WTC11 (cell line): ENCODE results near the gene LGALS1. TPM values are rescaled to one million over a fixed set of nuclear protein-coding genes. Genes with fewer than 3 reads are reported as not detected.

ENCODE experiments used
- ATAC-seq: fragments of 200-7000 bp; cut with Tn5 transposase; 2 replicates; pipeline ENCODE4 v1.10.0; 2021; ENCODE audit warnings: mild to moderate bottlenecking, moderate library complexity
- CTCF ChIA-PET: fragments of 300-600 bp; sonication (Branson Sonifier 250); formaldehyde crosslinking; loops from one replicate; lab custom pipeline; 2021; ENCODE audit warnings: antibody characterized with exemption; lab: Charles Lee
- POLR2A ChIA-PET: fragments of 350-600 bp; sonication (Branson Sonifier 250); formaldehyde crosslinking; loops from one replicate; lab custom pipeline; 2021; ENCODE audit warnings: antibody characterized with exemption; lab: Charles Lee
- DNase-seq: peaks from one replicate; pipeline ENCODE4 v3.0.0; 2021; ENCODE audit warnings: low spot score
- H3K27ac Mint-ChIP-seq: 2 replicates; pipeline ENCODE4 v1.8.0; 2021; ENCODE audit warnings: mixed read lengths
- H3K27me3 Mint-ChIP-seq: 2 replicates; pipeline ENCODE4 v1.8.0; 2021; ENCODE audit warnings: low read depth, mild to moderate bottlenecking, moderate library complexity, mixed read lengths
- H3K36me3 Mint-ChIP-seq: 2 replicates; pipeline ENCODE4 v1.8.0; 2021; ENCODE audit warnings: mixed read lengths
- H3K4me1 Mint-ChIP-seq: 2 replicates; pipeline ENCODE4 v1.8.0; 2022; ENCODE audit warnings: mixed read lengths
- H3K4me3 Mint-ChIP-seq: 2 replicates; pipeline ENCODE4 v1.8.0; 2021; ENCODE audit warnings: mild to moderate bottlenecking, moderate library complexity, mixed read lengths
- H3K9me3 Mint-ChIP-seq: 2 replicates; pipeline ENCODE4 v1.8.0; 2021; ENCODE audit warnings: mixed read lengths
- E2F4 ChIP-seq: sonication (generic); formaldehyde crosslinking; IDR thresholded peaks from 2 replicates; pipeline ENCODE4 v1.8.1; 2022; ENCODE audit warnings: low read depth, mild to moderate bottlenecking, moderate library complexity, missing genetic modification reagents, borderline replicate concordance
- EMX1 ChIP-seq: fragments of 250-450 bp; sonication (Bioruptor Pico); IDR thresholded peaks from 2 replicates; pipeline ENCODE4 v1.8.0; 2021; ENCODE audit warnings: mild to moderate bottlenecking
- ETV6 ChIP-seq: sonication (generic); formaldehyde crosslinking; IDR thresholded peaks from 2 replicates; pipeline ENCODE4 v1.8.1; 2022; ENCODE audit warnings: mild to moderate bottlenecking, missing genetic modification reagents
- FOXJ3 ChIP-seq: sonication (generic); formaldehyde crosslinking; IDR thresholded peaks from 2 replicates; pipeline ENCODE4 v1.9.0; 2021; ENCODE audit warnings: missing genetic modification reagents, mild to moderate bottlenecking, borderline replicate concordance
- MAX ChIP-seq: sonication (generic); formaldehyde crosslinking; IDR thresholded peaks from 2 replicates; pipeline ENCODE4 v1.8.0; 2022; ENCODE audit warnings: mild to moderate bottlenecking, missing genetic modification reagents
- NFYB ChIP-seq: sonication (generic); formaldehyde crosslinking; conservative IDR thresholded peaks from 2 replicates; pipeline ENCODE4 v1.8.0; 2022; ENCODE audit warnings: low read depth, missing genetic modification reagents
- PRDM15 ChIP-seq: sonication (generic); formaldehyde crosslinking; IDR thresholded peaks from 2 replicates; pipeline ENCODE4 v1.8.0; 2022; ENCODE audit warnings: missing genetic modification reagents
- SOX15 ChIP-seq: fragments of 250-450 bp; sonication (Bioruptor Pico); IDR thresholded peaks from 2 replicates; pipeline ENCODE4 v1.9.0; 2021; ENCODE audit warnings: mild to moderate bottlenecking
- USF2 ChIP-seq: sonication (generic); formaldehyde crosslinking; IDR thresholded peaks from 2 replicates; pipeline ENCODE4 v1.8.1; 2023; ENCODE audit warnings: mild to moderate bottlenecking, missing genetic modification reagents, moderate library complexity
- ZBTB43 ChIP-seq: sonication (generic); formaldehyde crosslinking; IDR thresholded peaks from 2 replicates; pipeline ENCODE4 v1.8.1; 2023; ENCODE audit warnings: mild to moderate bottlenecking, missing genetic modification reagents
- ZNF121 ChIP-seq: sonication (generic); formaldehyde crosslinking; IDR thresholded peaks from 2 replicates; pipeline ENCODE4 v1.8.0; 2023; ENCODE audit warnings: missing genetic modification reagents
- ZNF281 ChIP-seq: sonication (generic); formaldehyde crosslinking; IDR thresholded peaks from 2 replicates; pipeline ENCODE4 v1.8.0; 2023; ENCODE audit warnings: mild to moderate bottlenecking, missing genetic modification reagents
- total RNA-seq: library from RNA; stranded (reverse); gene quantifications from 3 replicates; pipeline ENCODE4 v1.2.3, GENCODE V29; 2021

Gene LGALS1
- total RNA-seq, 1 experiment from 2014 or later: 17.3 TPM

GRCh38 chr22:37640591-37641560, 34.6 kb upstream of the LGALS1 start:
- H3K27ac Mint-ChIP-seq: no peak overlapping the region
- POLR2A ChIA-PET: interaction anchor here (0.5 kb wide), 1 partner anchor 16 kb away, joined by 3 read pairs; no protein-coding TSS in a partner anchor
- no peak for ATAC-seq

GRCh38 chr22:37641561-37641949, 33.9 kb upstream of the LGALS1 start:
- CTCF ChIA-PET: interaction anchor here (0.5 to 5.4 kb wide), 9 partner anchors 10 to 166 kb away, joined by 3 to 161 read pairs (median 29); partner anchors contain the start of genes GCAT, GGA1, LGALS1 and NOL12
- H3K27me3 Mint-ChIP-seq: no peaks in the 10 kb centered on the region
- ATAC-seq (no peak), DNase-seq (no peak)
- POLR2A ChIA-PET: interaction anchor here (0.6 kb wide), 1 partner anchor 55 kb away, joined by 7 read pairs; no protein-coding TSS in a partner anchor
- no peak overlapping the region for H3K27ac Mint-ChIP-seq
- no peaks in the 10 kb centered on the region for H3K9me3 Mint-ChIP-seq
- H3K4me3 Mint-ChIP-seq: no peak overlapping the region
- peaks cover 14% of the 10 kb centered on the region for H3K4me1 Mint-ChIP-seq
- H3K36me3 Mint-ChIP-seq: peaks cover 9% of the 10 kb centered on the region
- TF ChIP-seq ETV6 (CRISPR knock-in tag) (no peak), ZNF121 (CRISPR knock-in tag) (no peak), EMX1 (CRISPR knock-in tag) (no peak), SOX15 (CRISPR knock-in tag) (no peak), E2F4 (CRISPR knock-in tag) (no peak), NFYB (no peak), PRDM15 (no peak)

More at GRCh38 chr22:37640591-37641560, 34.6 kb upstream of the LGALS1 start:
- Mint-ChIP-seq H3K36me3 (peaks cover 9% of the 10 kb centered on the region), H3K4me1 (peaks cover 14% of the 10 kb centered on the region), H3K27me3 (no peaks in the 10 kb centered on the region), H3K9me3 (no peaks in the 10 kb centered on the region), H3K4me3 (peak overlapping the region; percentile 82)
- CTCF ChIA-PET: interaction anchor here (0.9 to 5.4 kb wide), 7 partner anchors 11 to 46 kb away, joined by 3 to 161 read pairs (median 18); partner anchors contain the start of genes GGA1, NOL12 and PDXP
- no peak for DNase-seq
- TF ChIP-seq ZNF281 (CRISPR knock-in tag) (no peak), ZBTB43 (CRISPR knock-in tag) (no peak), MAX (CRISPR knock-in tag) (no peak), FOXJ3 (CRISPR knock-in tag) (no peak), E2F4 (CRISPR knock-in tag) (no peak), USF2 (CRISPR knock-in tag) (no peak)
